ENCODE measurements around the gene B9D1.

B9D1 gene

DNA sequence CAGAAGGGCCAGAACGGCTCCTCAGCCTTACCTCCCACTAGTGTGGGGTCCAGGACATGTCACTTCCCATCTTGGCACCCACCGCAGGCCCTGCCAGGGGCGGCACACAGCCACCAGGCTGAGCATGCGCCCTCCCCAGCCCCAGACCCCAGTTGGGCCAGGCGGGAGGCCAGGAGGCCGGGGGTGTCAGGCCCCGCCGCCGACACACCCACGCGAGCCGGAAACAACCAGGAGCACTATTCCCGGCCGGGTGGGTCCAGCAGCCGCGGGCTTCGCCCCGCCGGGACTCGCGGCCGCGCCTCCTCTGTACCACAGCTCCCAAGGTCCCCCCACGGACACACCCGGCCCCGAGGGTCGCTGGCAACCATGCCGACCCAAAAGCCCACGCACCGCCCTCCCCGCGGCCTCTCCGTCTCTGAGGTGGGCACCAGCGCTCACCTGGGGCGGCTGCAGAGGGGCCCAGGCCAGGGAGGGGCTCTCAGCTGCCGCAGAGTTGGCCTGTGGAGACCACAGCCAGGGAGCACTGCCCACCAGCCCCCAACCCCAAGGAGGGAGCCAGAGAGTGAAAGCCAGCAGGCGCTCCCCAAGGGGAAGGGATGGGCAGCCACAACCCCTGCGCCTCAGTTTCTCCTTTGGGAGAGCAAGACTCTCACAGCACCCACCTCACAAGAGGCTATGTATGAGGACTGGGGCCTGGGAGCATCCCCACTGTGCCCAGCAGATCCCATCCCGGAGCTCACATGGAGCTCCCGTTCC lies 18.0 kb downstream of the B9D1 start:
- no peak for DNase-seq (ENCODE audit: low read depth in 2 of 2)
- no peak overlapping the region for H3K4me3 ChIP-seq (replicated peaks in 1 of 2; ENCODE audit: low read depth in 2 of 2, low read length in 2 of 2)
- TF ChIP-seq, protein P1, sequence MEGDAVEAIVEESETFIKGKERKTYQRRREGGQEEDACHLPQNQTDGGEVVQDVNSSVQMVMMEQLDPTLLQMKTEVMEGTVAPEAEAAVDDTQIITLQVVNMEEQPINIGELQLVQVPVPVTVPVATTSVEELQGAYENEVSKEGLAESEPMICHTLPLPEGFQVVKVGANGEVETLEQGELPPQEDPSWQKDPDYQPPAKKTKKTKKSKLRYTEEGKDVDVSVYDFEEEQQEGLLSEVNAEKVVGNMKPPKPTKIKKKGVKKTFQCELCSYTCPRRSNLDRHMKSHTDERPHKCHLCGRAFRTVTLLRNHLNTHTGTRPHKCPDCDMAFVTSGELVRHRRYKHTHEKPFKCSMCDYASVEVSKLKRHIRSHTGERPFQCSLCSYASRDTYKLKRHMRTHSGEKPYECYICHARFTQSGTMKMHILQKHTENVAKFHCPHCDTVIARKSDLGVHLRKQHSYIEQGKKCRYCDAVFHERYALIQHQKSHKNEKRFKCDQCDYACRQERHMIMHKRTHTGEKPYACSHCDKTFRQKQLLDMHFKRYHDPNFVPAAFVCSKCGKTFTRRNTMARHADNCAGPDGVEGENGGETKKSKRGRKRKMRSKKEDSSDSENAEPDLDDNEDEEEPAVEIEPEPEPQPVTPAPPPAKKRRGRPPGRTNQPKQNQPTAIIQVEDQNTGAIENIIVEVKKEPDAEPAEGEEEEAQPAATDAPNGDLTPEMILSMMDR (IDR thresholded peaks at IDR 0.05; ENCODE audit: low read depth, low read length), result no peak

DNA sequence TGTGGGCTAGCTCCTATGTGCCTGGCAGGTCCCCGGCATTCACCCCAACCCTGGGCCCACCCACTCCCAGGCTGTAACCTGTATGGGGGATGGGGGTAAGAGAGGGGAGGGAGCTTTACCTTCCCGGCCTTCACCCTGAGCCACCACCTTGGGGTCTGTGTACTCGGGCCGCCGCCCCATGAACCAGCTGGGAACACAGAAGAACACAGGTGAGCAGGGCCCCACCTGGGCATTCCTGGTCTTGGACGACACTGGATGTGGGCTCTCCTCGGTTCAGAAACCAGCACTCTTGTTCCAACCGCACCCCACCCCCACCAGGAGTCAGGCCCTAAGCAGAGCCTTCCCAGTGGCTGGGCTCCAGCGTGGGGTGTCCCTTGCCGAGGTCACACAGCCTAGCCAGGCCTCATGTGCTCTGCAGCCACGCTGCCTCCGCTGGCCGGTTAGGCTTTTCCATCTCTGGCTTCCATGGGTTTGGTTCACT lies 18.8 kb downstream of the B9D1 start:
- DNase-seq (ENCODE audit: low read depth in 2 of 2), result no peak
- H3K4me3 ChIP-seq (replicated peaks in 1 of 2; ENCODE audit: low read depth in 2 of 2, low read length in 2 of 2), result no peak overlapping the region
- TF ChIP-seq, protein P1 (IDR thresholded peaks at IDR 0.05; ENCODE audit: low read depth, low read length), result no peak

DNA sequence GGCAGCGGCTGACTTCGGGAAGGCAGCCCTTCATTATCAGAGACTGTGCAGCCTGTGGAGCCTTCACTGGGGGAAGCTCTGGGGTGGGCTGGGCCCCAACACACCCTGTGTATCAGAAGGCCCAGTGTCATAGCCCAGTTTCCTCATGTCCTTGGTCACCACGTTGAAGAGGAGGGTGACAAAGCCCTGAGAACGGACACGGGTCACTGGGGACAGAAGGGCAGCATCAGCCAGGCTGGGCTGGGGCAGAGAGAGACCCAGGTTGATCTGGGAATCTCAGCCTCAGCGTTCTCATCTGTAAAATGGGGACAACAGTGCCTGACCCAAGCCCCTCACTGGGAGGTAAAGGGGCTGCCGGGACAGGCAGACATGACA lies 19.3 kb downstream of the B9D1 start:
- no peak overlapping the region for H3K4me3 ChIP-seq (replicated peaks in 1 of 2; ENCODE audit: low read depth in 2 of 2, low read length in 2 of 2)
- TF ChIP-seq, protein P1 (IDR thresholded peaks at IDR 0.05; ENCODE audit: low read depth, low read length), result no peak
- DNase-seq (ENCODE audit: low read depth in 2 of 2), result no peak

DNA sequence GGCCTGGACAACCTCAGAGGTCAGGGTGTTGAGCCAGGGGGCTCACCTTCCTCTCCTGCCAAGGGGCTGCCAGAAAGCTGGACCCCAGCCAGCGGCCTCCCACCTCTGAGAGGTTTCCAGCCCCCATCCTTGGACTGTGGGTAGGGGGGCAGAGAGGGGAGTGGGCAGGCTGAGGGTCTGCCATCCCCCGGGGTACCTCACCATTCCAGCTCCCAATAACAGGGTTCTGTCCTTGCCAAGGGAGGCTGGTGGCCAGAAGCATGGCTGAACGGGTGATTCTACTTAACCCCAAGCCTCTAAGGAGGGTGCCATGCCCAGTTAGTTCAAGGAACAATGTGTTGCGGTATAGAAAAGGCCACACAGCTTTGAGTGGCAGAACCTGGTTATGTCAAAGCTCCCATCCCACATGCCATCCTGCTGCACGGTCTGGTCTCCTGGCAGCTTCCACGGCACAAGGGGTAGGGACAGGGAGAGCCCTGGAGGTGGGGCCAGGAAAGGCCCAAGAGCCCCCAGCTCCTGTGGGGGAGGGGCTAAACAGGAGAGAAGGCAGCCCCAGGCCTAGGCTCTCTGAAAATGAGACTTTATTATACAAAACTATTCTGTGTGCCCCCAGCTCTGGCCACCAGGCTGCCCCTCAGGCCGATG lies 19.8 kb downstream of the B9D1 start:
- no peak for DNase-seq (ENCODE audit: low read depth in 2 of 2)
- TF ChIP-seq, protein P1 (IDR thresholded peaks at IDR 0.05; ENCODE audit: low read depth, low read length), result no peak
- no peak overlapping the region for H3K4me3 ChIP-seq (replicated peaks in 1 of 2; ENCODE audit: low read depth in 2 of 2, low read length in 2 of 2)

DNA sequence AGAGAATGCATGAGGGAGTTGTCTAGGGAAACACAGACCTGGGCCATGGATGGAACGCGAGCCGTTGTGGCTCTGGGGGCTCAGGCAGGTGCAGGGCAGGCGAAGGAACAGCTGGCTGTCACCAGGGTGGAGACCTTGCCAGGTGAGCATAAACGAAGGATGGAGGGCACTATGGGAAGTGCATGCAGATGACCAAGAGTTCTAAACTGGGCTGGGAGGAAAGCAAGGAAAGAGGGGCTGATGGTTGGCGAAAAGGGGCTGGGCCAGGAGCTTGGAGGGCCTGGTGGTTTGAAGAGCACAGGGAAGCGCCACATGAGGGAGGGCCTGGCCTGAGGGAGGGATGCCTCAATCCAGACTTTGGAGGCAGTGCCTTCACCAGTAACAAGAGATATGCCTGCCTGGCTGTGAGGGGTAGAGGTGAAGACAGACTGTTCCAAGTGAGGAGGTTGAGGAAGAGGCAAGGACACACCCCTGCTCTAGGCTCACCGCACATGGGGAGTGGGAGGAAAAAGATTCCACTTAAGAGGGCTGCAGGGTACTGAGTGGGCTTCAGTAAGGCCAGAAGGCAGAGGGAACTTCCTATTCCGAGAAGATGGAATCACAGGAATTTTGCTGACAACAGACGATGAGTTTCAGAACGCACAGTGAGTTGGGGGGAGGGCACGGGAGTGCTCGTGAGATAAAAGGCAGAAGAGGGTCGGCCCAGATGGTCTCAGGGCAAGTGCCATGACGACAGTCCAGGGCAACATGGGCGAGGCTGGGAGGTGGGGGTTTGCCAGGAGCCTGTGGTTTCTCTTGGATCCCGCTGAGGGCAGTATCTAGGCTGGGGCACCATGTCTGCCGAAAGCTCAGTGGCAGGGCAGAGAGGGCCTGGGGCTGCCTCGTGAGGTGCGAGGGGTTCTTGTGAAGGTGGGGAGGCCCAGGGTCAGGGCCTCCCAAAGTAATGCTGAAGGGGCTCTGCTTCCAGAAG lies 20.6 kb downstream of the B9D1 start:
- DNase-seq (ENCODE audit: low read depth in 2 of 2), result peak in 1 of 2 donors; percentile 67
- TF ChIP-seq, protein P1 (IDR thresholded peaks at IDR 0.05; ENCODE audit: low read depth, low read length), result no peak
- H3K4me3 ChIP-seq (replicated peaks in 1 of 2; ENCODE audit: low read depth in 2 of 2, low read length in 2 of 2), result no peak overlapping the region

DNA sequence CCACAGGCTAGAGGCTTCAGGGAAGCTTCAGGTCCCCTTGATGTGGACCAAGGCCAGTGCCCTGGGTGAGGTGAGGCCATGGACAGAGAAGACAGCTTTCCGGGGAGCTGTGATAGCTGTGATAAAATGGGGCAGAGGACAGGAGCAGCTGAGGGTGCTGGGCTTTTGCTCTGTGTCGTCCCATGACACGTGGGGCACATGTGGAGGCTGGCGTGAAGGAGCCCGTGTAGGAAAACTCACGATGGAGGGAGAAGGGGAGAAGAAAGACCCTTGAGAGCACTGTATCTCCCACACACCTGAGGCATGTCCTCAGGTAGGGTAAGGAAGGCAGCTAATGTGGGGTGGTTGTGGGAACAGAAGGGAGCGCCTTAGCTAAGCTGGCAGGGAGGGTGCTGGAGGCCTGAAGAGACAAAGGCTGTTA lies 21.3 kb downstream of the B9D1 start:
- no peak for DNase-seq (ENCODE audit: low read depth in 2 of 2)
- H3K4me3 ChIP-seq (replicated peaks in 1 of 2; ENCODE audit: low read depth in 2 of 2, low read length in 2 of 2), result no peak overlapping the region
- TF ChIP-seq, protein P1 (IDR thresholded peaks at IDR 0.05; ENCODE audit: low read depth, low read length), result no peak

All from cardiac fibroblast (primary cell).